Loucy (cell line): ENCODE results near the gene TGFB2.

Experiments used
- H2AFZ ChIP-seq: fragments of 200-600 bp; sonication (generic); 2 replicates; pipeline ENCODE4 v1.6.0; 2016; ENCODE audit warnings: antibody characterized with exemption, mild to moderate bottlenecking, low read length, moderate library complexity
- H3F3A ChIP-seq: fragments of 200-600 bp; 2 replicates; pipeline ENCODE4 v1.6.0; 2016; ENCODE audit warnings: antibody characterized with exemption, low read depth, mild to moderate bottlenecking
- H3K27me3 ChIP-seq: fragments of 200-600 bp; sonication (generic); 2 replicates; pipeline ENCODE4 v1.6.1; 2014; ENCODE audit warnings: low read length, mild to moderate bottlenecking; ENCODE audit not compliant: insufficient read depth, poor library complexity, severe bottlenecking
- H3K36me3 ChIP-seq: fragments of 200-600 bp; sonication (generic); 2 replicates; pipeline ENCODE4 v1.6.1; 2016; ENCODE audit warnings: low read length; ENCODE audit not compliant: insufficient read depth
- H3K4me1 ChIP-seq: fragments of 200-600 bp; sonication (generic); 2 replicates; pipeline ENCODE4 v1.5.1; 2014; ENCODE audit warnings: low read length, mild to moderate bottlenecking; ENCODE audit not compliant: insufficient read depth, poor library complexity, severe bottlenecking
- H3K4me2 ChIP-seq: fragments of 200-600 bp; sonication (generic); 2 replicates; pipeline ENCODE4 v1.6.0; 2014; ENCODE audit warnings: antibody characterized with exemption, low read length, low read depth, mild to moderate bottlenecking; ENCODE audit not compliant: poor library complexity, severe bottlenecking
- H3K4me3 ChIP-seq: fragments of 200-600 bp; sonication (generic); 2 replicates; pipeline ENCODE4 v1.5.1; 2014; ENCODE audit warnings: low read length, mild to moderate bottlenecking, mixed read lengths; ENCODE audit not compliant: poor library complexity, severe bottlenecking
- H3K79me2 ChIP-seq: fragments of 200-600 bp; sonication (generic); 2 replicates; pipeline ENCODE4 v1.6.1; 2014; ENCODE audit warnings: low read length; ENCODE audit not compliant: insufficient read depth
- H3K9ac ChIP-seq: fragments of 200-600 bp; sonication (generic); 2 replicates; pipeline ENCODE4 v1.6.0; 2014; ENCODE audit warnings: mild to moderate bottlenecking, low read depth, low read length, moderate library complexity; ENCODE audit not compliant: poor library complexity, severe bottlenecking
- H3K9me2 ChIP-seq: fragments of 200-600 bp; sonication (generic); replicated peaks from 2 replicates; pipeline ENCODE4 v1.6.1; 2016; ENCODE audit warnings: low read depth, low read length, mixed read lengths
- H3K9me3 ChIP-seq: fragments of 200-600 bp; sonication (generic); 2 replicates; pipeline ENCODE4 v1.6.1; 2014; ENCODE audit warnings: mild to moderate bottlenecking, antibody characterized with exemption, low read length, low read depth; ENCODE audit not compliant: insufficient read depth
- H4K20me1 ChIP-seq: fragments of 200-600 bp; sonication (generic); 2 replicates; pipeline ENCODE4 v1.6.0; 2014; ENCODE audit warnings: antibody characterized with exemption, low read length, mild to moderate bottlenecking; ENCODE audit not compliant: insufficient read depth, poor library complexity, severe bottlenecking
- EZH2phosphoT487 ChIP-seq: fragments of 200-600 bp; IDR thresholded peaks from 2 replicates; pipeline ENCODE4 v1.6.1; 2018; ENCODE audit warnings: antibody characterized with exemption, mild to moderate bottlenecking, moderate library complexity, borderline replicate concordance
- TF ChIP-seq, protein P1 (sequence below): fragments of 200-600 bp; sonication (generic); conservative IDR thresholded peaks from 2 replicates; pipeline ENCODE4 v1.5.1; 2014; ENCODE audit warnings: mild to moderate bottlenecking, antibody characterized with exemption, low read length

The TGFB2 gene

DNA sequence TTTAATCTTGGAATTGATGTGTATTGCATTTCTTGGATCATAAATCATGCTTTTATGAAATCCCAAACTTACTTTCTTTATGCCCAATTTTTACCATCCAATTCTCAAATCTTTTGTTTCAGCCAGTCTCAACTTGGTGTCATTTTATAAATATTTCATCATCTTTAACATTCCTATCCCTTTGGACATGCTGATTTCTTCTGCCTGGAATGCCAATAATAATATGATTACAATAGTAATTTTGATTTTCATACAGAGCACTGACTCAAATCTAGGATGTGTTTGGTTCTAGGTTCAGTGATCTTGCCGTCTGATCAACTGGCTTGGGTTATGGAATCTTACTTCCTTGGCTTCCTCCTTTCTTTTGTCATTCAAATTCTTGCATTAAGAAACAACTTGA, 47.3 kb upstream of the TGFB2 start:
- TF ChIP-seq, protein P1, sequence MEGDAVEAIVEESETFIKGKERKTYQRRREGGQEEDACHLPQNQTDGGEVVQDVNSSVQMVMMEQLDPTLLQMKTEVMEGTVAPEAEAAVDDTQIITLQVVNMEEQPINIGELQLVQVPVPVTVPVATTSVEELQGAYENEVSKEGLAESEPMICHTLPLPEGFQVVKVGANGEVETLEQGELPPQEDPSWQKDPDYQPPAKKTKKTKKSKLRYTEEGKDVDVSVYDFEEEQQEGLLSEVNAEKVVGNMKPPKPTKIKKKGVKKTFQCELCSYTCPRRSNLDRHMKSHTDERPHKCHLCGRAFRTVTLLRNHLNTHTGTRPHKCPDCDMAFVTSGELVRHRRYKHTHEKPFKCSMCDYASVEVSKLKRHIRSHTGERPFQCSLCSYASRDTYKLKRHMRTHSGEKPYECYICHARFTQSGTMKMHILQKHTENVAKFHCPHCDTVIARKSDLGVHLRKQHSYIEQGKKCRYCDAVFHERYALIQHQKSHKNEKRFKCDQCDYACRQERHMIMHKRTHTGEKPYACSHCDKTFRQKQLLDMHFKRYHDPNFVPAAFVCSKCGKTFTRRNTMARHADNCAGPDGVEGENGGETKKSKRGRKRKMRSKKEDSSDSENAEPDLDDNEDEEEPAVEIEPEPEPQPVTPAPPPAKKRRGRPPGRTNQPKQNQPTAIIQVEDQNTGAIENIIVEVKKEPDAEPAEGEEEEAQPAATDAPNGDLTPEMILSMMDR: no peak
- no peak for TF ChIP-seq EZH2phosphoT487

DNA sequence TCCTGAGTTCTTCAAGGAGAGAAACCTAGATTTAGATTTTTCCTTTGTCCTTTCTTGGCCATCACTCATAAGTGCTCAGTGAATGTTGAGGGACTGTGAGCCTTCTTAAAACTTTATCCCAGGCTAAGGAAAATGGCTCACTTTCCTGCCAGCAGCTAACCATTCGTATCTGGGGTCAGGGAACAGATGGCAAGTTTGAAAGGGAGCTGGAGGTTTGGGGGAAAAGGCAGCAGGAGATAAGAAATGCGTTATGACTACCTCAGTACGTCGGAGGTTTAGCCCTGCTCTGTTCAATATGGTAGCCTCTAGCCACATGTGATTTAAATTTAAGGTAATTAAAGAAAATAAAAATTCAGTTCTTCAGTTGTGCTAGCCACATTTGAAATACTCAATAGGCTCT, 46.7 kb upstream of the TGFB2 start:
- Histone ChIP-seq H3K4me2 (no peak overlapping the region), H3K9me3 (no peaks in the 10 kb centered on the region), H4K20me1 (peaks cover 11% of the 10 kb centered on the region), H3K4me1 (no peaks in the 10 kb centered on the region), H3K4me3 (no peak overlapping the region), H3K9me2 (no peaks in the 10 kb centered on the region), H3K36me3 (peaks cover 15% of the 10 kb centered on the region; the same call in 1 of the 2 replicates), H3F3A (no peaks in the 10 kb centered on the region), H2AFZ (no peak overlapping the region), H3K9ac (no peak overlapping the region), H3K27me3 (no peaks in the 10 kb centered on the region), H3K79me2 (peaks cover 30% of the 10 kb centered on the region)
- no peak for TF ChIP-seq EZH2phosphoT487
- TF ChIP-seq, protein P1: no peak

More for the DNA sequence above, 47.3 kb upstream of the TGFB2 start:
- Histone ChIP-seq H3K9me2 (no peaks in the 10 kb centered on the region), H3F3A (no peaks in the 10 kb centered on the region), H3K9me3 (no peaks in the 10 kb centered on the region), H3K36me3 (peaks cover 12% of the 10 kb centered on the region; the same call in 1 of the 2 replicates), H3K79me2 (peaks cover 35% of the 10 kb centered on the region), H3K4me2 (no peak overlapping the region), H3K4me3 (no peak overlapping the region), H3K27me3 (no peaks in the 10 kb centered on the region), H2AFZ (no peak overlapping the region), H3K9ac (no peak overlapping the region), H4K20me1 (peaks cover 11% of the 10 kb centered on the region), H3K4me1 (no peaks in the 10 kb centered on the region)

DNA sequence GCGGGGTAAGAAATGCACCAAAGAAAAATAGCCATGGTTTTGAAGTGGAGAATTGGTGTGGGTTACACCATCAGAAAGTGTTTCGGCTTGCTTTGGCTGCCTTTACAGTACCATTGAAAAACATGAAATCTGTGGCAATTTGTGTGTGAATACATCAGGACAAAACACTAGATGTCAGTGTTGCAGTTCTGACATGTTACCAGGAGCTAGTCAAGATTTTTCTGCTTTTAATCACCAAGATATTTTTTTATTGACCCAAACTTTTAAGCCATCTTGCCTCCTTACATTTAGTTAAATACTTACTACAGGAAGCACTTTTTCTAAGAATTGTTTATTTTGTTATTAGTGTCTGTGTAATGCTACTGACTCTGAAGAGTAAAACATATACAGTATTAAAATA, 45.7 kb upstream of the TGFB2 start:
- Histone ChIP-seq H3K27me3 (no peaks in the 10 kb centered on the region), H3K9ac (no peak overlapping the region), H4K20me1 (peaks cover 11% of the 10 kb centered on the region), H3K36me3 (peaks cover 10% of the 10 kb centered on the region; the same call in 1 of the 2 replicates), H3K9me3 (no peaks in the 10 kb centered on the region), H3K9me2 (no peaks in the 10 kb centered on the region), H3K79me2 (peaks cover 24% of the 10 kb centered on the region), H3K4me2 (no peak overlapping the region), H2AFZ (no peak overlapping the region), H3K4me3 (no peak overlapping the region), H3F3A (no peaks in the 10 kb centered on the region), H3K4me1 (peaks cover 5% of the 10 kb centered on the region)
- TF ChIP-seq, protein P1: peak; percentile 64
- TF ChIP-seq EZH2phosphoT487: no peak
